Renal cortical epithelial cell (primary cell): ENCODE data around the gene SPIN1. TPM values are rescaled to one million over a fixed set of nuclear protein-coding genes. Genes with fewer than 3 reads are reported as not detected.

Source experiments
- DNase-seq: peaks from one replicate; pipeline ENCODE4 v3.0.0-alpha.2; 2011; ENCODE audit warnings: low read depth
- total RNA-seq: library from RNA; depleted of rRNA; stranded (reverse); fragments of >200 nt; gene quantifications from 2 replicates; pipeline ENCODE4 v1.2.3, GENCODE V29; 2014

SPIN1 gene
- total RNA-seq, 1 donor from 2014 or later, result 211 TPM

DNA sequence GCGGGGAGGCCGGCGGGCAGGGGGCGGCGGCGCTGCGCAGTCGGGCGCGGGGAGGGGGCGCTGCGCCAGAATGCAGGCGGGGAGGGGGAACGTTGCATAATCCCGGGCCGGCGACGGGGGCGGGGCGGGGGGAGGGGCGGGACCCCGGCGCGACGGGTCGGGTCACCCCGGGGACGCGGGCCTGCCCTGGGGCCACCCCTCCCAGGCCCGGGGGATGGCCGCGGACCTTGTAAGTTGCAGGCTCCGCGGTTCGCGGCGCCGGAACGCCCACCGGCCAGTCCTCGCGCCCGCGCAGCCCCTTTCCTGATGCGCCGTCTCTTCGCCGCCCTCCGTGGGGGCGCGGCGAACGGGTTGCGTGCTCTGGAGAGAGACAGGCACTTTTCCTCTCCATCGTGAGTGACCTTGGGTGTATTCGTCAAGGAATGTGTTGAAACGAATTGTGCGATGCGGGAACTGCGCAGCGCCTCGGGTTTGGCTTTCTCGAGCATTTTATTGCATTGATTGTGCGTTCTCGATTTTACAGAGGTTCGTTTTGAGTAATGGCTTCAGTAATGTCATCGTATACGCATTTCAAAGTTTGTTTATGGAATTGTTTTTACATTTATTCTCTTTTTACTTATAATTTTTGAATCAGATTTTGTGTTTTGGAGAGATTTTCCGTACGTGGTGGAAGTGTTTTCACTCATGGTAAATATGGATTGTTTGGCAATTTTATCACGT is 802 bp downstream of the SPIN1 start:
- DNase-seq, result peak; percentile 38

DNA sequence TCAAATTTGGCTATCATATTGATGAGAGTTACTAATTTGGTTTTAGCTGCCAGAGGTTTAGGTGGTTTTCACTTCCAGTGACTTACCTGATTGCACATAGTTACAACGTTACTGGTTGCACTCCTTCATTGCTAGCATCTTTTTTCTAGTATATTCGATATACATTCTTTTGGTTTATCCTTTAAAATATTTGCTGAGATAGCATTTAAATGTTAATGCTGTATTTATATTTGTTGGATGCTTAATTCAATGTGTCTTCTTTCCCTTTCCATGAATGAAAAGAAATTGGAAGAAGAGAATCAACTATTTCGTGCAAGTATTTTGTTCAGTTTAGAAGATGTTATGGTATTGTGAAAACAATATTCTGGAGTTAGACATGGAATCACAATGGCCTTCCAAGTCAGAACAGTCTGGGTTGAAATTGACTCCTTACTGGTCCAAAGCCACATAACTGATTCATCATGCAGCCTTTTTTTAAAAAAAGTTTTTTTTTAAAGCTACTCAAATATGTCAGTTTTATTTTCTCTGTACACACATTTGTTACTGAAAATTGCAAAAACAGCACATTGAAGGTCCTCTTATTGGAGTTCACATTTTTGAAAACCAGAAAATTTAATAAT is 2.2 kb downstream of the SPIN1 start:
- no peak for DNase-seq

DNA sequence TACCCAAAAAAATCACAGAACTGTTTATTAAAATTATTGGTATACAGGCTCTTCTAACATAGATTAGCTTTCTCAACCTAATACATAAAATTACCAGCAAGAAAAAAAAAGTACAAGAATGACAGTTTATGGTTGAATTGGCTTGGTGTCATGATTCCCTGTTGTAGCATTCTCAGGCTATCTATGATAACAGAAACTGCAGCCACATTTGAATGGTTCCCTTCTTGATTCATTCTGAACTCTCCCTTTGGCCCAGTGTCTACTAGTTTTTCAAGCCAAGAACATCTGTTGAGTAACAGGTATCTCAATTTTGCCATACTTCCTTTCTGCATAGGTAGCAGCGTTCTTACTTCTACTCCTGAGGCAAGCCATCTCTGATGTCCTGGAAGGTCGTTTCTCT is 3.0 kb downstream of the SPIN1 start:
- DNase-seq, result no peak

DNA sequence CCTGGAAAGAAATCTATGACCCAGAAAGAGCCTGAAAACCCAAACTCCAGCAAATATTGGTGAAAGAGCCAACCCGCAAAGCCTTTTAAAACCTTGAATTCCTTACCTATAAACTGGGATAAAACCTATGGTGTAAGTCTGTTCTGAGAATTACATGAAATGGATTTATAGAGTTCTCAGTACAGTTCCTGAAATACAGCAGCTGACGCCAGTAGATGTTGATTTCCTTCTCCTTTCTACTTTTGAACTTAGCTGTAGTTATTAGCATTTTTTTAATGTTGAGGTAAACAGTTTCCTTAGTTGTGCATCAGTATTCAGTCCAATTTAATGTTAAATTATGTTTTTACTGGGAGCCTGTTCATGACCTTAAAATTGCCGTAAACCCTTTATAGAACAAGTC is 3.7 kb downstream of the SPIN1 start:
- DNase-seq, result no peak

DNA sequence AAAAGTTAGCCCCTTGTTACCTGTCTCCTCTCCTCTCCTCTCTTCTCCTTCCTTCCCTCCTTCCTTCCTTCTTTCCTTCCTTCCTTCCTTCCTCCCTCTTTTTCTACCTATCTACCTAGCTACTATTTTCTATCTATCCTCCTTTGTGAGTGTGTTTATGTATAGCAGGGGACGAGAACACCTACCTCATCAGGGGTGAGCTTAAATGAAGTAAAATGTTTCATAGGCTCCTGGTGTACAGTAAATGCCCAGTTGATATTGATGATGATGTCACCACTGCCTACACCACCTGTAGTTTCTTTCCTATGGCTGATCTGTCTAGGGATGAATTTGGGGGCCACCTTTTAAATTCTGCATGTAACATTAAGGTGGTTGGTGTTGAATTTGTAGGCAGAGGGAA is 4.3 kb downstream of the SPIN1 start:
- no peak for DNase-seq

DNA sequence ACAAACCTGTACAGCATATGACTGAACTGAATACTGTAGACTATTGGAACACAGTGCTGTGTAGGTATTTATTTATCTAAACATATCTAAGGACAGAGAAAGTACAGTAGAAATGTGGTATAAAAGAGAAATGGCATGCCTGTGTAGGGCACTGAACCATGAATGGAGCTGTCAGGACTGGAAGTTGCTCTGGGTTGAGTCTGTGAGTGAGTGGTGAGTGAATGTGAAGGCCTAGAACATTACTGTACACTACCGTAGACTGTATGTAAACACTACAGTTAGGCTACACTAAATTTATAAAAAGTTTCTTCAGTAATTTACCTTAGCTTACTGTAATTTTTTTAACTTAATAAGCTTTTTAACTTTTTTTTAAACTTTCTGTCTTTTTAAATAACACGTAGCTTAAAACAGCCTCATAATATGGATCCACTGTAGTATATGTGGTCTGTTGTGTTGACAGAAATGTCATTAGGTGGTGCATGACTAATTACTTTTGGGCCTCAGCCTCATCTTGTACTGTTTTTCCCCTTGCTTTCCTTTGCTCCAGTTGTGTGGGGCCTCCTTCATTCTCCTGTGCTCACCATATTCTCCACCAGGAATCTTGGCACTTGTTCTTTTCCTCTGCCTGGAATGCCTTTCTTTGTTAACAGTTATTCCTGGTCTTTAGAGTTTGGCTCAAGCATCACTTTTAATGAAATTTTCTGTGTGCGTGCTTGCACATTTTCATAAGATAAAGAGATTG is 8.8 kb downstream of the SPIN1 start:
- peak; percentile 57 for DNase-seq

DNA sequence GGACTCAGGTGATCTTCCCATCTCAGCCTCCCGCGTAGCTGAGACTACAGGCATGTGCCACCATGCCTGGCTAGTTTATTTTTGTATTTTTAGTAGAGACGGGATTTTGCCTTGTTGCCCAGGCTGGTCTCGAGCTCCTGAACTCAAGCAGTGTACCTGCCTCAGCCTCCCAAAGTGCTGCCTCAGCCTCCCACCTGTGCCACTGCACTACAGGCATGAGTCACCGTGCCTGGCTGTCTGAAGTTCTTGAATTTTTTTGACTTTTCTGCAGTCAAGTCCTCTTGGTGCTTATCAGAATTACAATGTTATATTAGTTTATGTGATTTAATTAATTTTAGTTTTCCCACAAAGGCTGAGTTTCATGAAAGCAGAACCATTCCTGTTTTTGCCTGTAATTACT is 9.8 kb downstream of the SPIN1 start:
- DNase-seq, result no peak

DNA sequence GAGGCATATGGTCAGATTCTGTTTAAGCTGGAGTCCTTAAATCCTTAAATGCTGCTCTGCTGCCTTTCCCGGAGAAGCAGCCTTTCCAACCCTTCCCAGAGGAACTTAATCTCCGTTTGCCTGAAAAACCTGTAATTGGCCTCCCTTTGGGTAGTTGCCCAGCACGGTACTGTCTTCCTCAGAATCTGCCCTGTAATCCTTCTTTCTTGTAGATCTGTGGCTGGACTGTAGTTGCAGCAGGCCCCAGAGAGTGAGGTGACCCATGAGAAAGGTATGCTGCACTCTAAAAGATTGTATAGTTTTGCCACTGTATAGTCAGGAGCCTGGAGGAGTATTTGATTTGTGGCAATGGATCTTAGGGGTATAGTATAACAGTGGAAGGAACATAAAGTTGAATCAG is 11.7 kb downstream of the SPIN1 start:
- DNase-seq, result peak; percentile 45

DNA sequence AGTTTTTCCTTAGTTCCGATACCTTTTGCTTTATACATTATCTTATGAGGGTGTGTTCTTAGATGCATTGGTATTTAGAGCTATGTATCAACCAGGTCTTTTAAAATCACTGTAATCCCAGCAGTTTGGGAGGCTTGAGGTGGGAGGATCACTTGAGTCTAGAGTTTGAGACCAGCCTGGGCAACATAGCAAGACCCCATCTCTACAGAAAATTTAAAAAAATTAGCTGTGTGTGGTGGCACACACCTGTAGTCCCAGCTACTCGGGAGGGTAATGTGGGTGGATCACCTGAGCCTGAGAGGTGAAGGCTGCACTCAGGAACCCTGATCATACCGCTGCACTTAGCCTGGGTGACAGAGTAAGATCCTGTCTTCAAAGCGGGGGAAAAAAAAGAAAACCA is 15.1 kb downstream of the SPIN1 start:
- DNase-seq, result no peak

DNA sequence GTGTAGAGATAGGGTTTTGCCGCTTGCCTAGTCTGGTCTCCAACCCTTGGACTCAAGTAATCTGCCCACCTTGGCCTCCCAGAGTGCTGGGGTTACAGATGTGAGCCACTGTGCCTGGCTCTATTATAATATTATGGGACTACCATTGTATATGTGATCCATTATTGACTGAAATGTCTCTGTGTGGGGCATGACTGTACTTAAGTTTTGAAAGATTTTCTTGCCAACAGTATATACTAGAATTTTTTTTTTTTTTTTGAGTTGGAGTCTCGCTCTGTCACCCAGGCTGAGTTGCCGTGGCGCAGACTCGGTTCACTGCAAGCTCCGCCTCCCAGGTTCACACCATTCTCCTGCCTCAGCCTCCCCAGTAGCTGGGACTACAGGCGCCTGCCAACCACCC is 17.8 kb downstream of the SPIN1 start:
- no peak for DNase-seq

DNA sequence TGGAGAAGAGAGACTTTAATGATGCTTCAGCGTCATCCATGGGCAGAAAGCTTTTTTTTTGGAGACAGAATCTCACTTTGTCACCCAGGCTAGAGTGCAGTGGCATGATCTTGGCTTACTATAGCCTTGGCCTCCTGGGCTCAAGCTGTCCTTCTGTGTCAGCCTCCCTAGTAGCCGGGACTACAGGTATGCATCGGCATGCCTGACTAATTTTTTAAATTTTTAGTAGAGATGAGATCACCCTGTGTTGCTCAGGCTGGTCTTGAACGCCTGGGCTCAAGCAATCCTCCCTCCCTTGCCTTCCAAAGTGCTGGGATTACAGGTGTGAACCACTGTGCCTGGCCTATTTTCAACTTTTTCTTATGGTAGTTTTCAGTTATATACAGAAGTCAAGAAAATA is 23.2 kb downstream of the SPIN1 start:
- no peak for DNase-seq

DNA sequence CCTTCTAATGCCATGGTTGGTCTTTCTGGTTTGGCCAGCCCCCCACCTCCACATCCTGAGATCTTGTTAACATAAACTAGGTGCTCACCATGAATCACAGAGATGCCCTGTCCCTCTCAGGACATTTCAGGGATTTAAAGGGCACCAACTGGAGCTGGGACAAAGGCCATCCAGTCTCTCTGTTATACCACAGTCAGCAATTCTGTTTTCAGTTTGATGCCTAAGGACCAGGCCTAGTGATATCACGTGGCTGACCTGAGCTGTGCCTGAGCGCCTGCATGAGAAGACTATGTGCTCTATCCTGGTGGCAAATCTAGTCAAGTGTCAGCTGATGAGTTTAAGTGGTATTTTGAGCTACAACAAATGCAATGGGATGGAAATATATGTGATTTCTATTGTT is 26.1 kb downstream of the SPIN1 start:
- no peak for DNase-seq

DNA sequence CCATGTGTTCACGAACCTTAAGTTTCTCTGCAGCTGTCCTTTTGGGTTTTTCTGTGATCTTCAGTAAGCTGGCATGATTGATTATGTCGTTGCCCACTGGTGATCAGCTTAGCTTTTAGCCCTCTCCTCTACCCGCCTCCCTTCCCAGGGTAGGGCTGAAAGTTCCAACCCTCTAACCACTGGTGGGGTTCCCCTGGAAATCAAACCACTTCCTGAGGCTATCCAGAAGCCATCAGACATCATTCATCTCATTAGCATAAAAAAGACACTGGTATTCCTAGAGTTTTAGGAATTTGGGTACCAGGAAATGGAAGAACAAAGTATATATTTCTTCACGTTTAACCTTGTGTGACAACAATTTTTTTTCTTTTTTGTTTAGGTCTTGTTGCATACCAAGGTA is 29.8 kb downstream of the SPIN1 start:
- DNase-seq, result no peak

DNA sequence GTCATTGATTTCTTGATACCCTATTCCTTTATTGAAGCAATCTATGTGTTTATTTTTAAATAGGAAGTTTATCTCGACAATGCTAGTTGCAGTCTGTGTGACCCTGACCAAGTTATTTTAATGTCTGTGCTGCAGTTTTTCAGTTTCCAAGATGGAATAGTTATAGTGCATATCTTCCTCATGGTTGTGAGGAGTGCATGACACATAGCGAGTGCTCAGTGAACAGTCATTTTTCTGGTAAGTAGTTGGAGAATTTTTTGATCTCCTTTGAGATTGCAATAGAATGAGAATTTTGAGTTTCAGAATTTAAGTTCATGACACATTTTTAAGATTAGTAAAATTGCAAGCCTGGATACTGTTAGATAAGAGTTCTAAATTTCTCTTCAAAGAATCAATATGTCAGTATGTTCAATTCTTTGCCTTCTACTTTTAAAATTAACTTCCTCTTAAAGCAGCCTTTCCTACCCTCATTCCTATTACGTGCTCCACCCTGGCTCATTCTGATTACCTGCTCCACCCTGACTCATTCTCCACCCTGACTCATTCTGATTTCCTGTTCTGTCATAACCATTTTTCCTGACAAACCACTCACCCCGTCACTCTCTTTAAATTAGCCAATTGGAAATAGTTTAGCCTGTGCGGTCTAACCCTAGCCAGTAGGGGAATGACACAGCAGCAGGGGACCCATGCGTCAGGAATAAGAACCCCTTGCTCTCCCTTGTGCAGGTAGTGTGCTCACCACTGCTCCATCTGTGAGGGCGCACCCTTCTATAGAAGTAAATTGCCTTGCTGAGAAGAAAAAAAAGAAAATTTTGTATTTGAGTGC is 30.7 kb downstream of the SPIN1 start:
- DNase-seq, result no peak

DNA sequence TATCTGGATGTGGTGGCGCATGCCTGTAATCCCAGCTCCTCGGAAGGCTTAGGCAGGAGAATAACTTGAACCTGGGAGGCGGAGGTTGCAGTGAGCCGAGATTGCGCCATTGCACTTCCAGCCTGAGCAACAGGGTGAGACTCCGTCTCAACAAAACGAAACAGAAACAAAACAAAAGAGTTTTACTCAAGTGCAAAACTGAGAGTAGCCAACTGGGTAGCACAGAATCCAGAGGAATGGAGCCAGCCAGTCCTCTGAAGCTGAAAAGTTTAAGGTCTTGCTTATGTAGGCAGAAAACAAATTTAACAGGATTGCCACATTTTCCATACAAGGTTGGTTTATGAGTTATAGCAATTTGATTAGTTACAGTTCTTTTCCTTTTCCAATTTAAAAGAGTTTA is 32.0 kb downstream of the SPIN1 start:
- DNase-seq, result no peak

DNA sequence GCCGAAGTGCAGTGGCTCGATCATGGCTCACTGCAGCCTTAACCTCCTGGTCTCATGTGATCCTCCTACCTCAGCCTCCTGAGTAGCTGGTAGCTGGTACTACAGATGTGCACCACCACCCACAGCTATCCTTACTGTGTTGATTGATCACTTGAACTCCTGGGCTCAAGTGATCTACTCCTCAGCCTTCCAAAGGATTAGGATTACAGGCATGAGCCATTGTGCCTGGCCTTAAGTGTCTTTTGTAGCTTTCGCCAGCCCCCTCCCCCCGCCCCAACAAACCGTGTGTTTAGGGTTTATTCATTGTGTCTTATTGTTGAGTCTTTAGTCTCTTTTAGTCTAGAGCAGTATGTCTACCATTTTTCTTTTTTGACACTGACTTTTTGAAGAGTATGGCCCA is 33.1 kb downstream of the SPIN1 start:
- no peak for DNase-seq

DNA sequence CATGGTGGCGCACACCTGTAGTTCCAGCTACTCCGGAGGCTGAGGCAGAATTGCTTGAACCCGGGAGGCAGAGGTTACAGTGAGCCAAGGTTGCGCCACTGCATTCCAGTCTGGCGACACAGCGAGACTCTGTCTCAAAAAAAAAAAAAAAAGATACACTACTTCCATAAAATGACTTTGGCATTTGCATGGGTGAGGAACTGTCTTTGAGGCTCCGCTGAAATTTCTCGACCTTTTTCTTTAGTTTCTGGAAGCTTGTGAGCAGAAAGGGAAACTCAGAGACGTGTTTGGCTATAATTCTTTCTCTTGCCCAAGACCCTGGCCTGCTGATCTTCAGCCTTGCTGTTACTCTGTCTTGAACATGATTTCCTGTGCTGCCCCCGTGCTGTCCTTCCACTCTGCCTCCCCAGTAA is 37.3 kb downstream of the SPIN1 start:
- DNase-seq, result peak; percentile 27

DNA sequence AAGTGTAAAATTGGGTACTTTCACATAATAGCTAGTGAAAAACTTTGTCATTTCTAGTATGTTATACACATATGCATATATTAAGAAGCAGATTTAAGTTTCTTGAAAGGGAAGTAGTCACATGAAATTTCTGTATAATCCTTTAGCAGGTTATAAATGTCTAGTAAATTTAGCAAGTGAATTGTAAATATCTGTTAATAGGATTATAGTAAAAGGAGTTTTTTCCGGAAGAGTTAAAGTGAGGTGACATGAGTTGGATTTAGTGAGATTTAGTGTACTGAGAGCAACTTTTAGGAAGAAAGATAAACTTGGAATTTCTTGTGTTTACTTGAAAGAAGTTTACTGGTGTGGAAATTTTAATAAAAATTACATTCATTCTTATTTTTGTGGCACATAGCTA is 38.4 kb downstream of the SPIN1 start:
- DNase-seq, result no peak

DNA sequence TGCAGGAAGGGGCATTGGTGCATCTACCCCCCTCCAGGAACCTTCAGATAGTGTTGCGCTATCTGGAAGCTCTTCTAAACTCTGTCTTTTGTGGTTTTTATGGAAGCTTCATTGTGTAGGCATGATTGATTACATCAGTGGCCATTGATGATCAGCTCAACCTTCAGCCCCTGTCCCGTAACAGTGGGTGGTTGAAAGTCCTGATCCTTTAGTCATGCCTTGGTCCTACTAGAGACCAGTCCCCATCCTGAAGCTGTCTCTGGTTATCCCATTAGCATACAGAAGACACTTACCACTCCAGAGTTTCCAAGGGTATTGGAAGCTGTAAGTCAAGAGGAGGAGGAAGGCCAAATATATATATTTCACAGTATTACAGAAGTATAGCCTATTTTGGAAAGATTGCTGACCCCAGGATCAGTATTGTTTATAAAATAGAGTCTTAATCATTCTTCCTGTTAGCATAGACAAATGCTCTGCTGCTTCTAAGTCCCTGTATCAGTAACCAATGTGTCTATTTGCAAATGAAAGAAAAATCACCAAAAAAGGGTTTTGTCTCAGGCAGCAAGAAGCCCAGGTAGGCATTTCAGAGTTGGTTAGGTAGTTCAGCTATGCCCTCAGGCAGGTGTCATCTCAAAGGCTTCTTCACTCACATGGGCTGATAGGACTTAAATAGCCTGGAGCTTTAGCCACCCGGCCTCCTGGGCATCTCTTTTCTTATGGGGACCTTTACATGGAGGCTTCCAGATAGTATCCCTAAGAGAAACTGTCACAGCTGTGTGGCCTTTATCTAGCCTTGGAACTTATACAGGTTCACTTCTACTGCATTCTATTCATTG is 41.6 kb downstream of the SPIN1 start:
- no peak for DNase-seq

DNA sequence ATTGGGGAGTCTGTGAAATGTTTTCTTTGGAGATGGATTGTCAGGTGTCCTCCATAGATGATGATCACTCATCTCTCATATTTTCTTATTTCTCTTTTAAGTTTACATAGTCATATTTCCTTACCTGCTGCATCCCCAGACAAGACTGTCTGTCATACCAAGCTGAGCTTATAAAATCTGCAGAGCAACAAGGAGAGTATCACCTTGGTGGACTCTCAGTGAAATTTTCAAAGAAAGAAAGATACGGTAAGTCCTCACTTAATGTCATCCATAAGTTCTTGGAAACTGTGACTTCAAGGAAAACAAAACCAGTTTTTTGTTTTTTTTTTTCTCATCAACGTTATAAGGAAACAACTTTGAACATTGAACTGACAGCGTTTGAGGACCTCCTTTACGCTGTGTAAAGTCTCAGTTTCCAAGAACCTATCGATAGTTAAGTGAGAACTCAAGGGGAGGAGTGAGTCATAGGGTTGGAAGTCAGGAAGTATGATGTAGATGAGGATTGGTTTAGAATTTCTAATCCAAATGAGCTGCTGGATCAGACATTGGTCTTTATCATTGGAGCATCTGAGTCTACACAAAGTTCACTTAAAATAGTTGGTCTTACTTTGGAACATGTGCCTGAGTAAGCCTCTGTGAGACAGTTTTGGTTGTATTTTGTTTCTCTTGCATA is 45.5 kb downstream of the SPIN1 start:
- DNase-seq, result peak; percentile 40

DNA sequence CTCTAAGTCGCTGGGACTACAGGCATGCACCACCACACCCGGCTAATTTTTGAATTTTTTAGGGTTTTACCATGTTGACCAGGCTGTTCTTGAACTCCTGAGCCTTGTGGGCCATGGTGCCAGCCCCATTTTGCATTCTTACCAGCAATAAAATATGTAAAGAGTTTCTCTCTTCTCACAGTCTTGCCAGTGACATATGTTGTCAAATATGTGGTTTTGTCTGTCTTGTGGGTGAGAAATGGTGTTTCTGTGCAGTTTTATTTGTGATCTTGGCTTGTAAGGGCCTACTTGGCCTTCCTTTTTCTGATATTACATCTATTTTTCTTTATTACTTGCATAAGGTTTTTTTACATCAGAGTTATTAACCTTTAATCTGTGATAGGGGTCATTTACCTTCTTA is 47.1 kb downstream of the SPIN1 start:
- DNase-seq, result no peak
